Measurements from ENCODE around the gene ROCK2. TPM values are rescaled to one million over a fixed set of nuclear protein-coding genes. Genes with fewer than 3 reads are reported as not detected.

ROCK2 gene
- total and polyA plus RNA-seq, 9 of the 15 experiments (the other 6 are each of a cell fraction or from before 2014, with no cell fraction given) = 4.9 to 30.6 (median 14.3) TPM

- TF ChIP-seq ZFP91 (CRISPR knock-in tag; IDR thresholded peaks at IDR 0.05) (no peak), CBFA2T3 (IDR thresholded peaks at IDR 0.05) (no peak), FOXA1 (IDR thresholded peaks at IDR 0.05; ENCODE audit: borderline replicate concordance) (no peak), ZNF77 (CRISPR knock-in tag; IDR thresholded peaks at IDR 0.05) (no peak), MTA1 (IDR thresholded peaks at IDR 0.05; ENCODE audit: borderline replicate concordance) (no peak), ZNF592 (IDR thresholded peaks at IDR 0.05) (0 out of 2 replicates have a peak, but pooled peaks have one; percentile 58), ATF2 (CRISPR knock-in tag; IDR thresholded peaks at IDR 0.05) (no peak), RBM22 (IDR thresholded peaks at IDR 0.05; ENCODE audit: low read depth, low read length, poor library complexity, severe bottlenecking) (no peak), ZNF24 (IDR thresholded peaks at IDR 0.05) (no peak), RBBP5 (IDR thresholded peaks at IDR 0.05; ENCODE audit: borderline replicate concordance, insufficient read depth, low read length, poor library complexity, severe bottlenecking) (peak; percentile 62), RBM15 (IDR thresholded peaks at IDR 0.05; ENCODE audit: insufficient read depth, low read length) (no peak), CBFA2T2 (conservative IDR thresholded peaks at IDR 0.05) (no peak), E2F8 (IDR thresholded peaks at IDR 0.05; ENCODE audit: low read depth, partially characterized antibody) (no peak), SRF (CRISPR knock-in tag; IDR thresholded peaks at IDR 0.05) (no peak; a peak in 1 of 4 replicates), GTF2A2 (tag; IDR thresholded peaks at IDR 0.05) (no peak), JUN (IDR thresholded peaks at IDR 0.05; ENCODE audit: borderline replicate concordance, low read depth, low read length) (peak; percentile 77), JUN (CRISPR knock-in tag; IDR thresholded peaks at IDR 0.05; ENCODE audit: borderline replicate concordance) (0 out of 2 replicates have a peak, but pooled peaks have one; percentile 17), TSC22D4 (tag; IDR thresholded peaks at IDR 0.05) (no peak)
Measured at GRCh38 chr2:11344956-11345677, 681 bp upstream of the ROCK2 start (continued).
